OCI-LY7 (cell line): ENCODE data around the gene WNT3A.

Experiments
- CTCF ChIP-seq: fragments of 200-600 bp; sonication (generic); conservative IDR thresholded peaks from 2 replicates; pipeline ENCODE4 v1.5.1; 2014; ENCODE audit warnings: mild to moderate bottlenecking, antibody characterized with exemption, low read length, moderate library complexity, mixed read lengths
- EZH2phosphoT487 ChIP-seq: fragments of 200-600 bp; sonication (generic); IDR thresholded peaks from 2 replicates; pipeline ENCODE4 v1.6.1; 2018; ENCODE audit warnings: low read depth, borderline replicate concordance, mild to moderate bottlenecking, mixed run types, antibody characterized with exemption, low read length, moderate library complexity, mixed read lengths

GRCh38 chr1:228059634-228060457, 53.0 kb downstream of the WNT3A start:
- TF ChIP-seq CTCF (no peak), EZH2phosphoT487 (no peak)
